GM12891 (cell line): ENCODE results near the gene HMGCS2.

Experiments
- POLR2A ChIP-seq: IDR thresholded peaks from 2 replicates; pipeline ENCODE4 v1.6.1; 2011; ENCODE audit warnings: low read depth, low read length, control low read depth
- POLR2AphosphoS5 ChIP-seq: IDR thresholded peaks from 2 replicates; pipeline ENCODE4 v1.6.1; 2011; ENCODE audit warnings: low read depth, low read length, control low read depth
- POU2F2 ChIP-seq: IDR thresholded peaks from 2 replicates; pipeline ENCODE4 v1.6.1; 2011; ENCODE audit warnings: low read depth, mild to moderate bottlenecking, control low read depth, low read length, moderate library complexity
- SPI1 ChIP-seq: IDR thresholded peaks from 2 replicates; pipeline ENCODE4 v1.6.1; 2011; ENCODE audit warnings: low read depth, low read length, control low read depth
- TAF1 ChIP-seq: IDR thresholded peaks from 2 replicates; pipeline ENCODE4 v1.6.1; 2011; ENCODE audit warnings: low read depth, low read length, control low read depth

GRCh38 chr1:119774746-119775490, 6.2 kb upstream of the HMGCS2 start:
- TF ChIP-seq POLR2AphosphoS5, result no peak
- TF ChIP-seq POLR2A, result no peak
- TF ChIP-seq SPI1, result no peak
- no peak for TF ChIP-seq TAF1
- TF ChIP-seq POU2F2, result no peak
